Rectal smooth muscle tissue (tissue), 1 donor: Measurements from ENCODE around the gene IFT43.

Experiments used
- H3K27ac ChIP-seq: one replicate; pipeline ENCODE4 v1.7.0; 2013; ENCODE audit warnings: low read depth, low read length, inconsistent platforms
- H3K27me3 ChIP-seq: one replicate; pipeline ENCODE4 v1.7.0; 2013; ENCODE audit warnings: low read length; ENCODE audit not compliant: control insufficient read depth, insufficient read depth
- H3K36me3 ChIP-seq: one replicate; pipeline ENCODE4 v1.7.0; 2013; ENCODE audit warnings: low read length; ENCODE audit not compliant: control insufficient read depth, insufficient read depth
- H3K4me1 ChIP-seq: one replicate; pipeline ENCODE4 v1.7.0; 2013; ENCODE audit warnings: low read length; ENCODE audit not compliant: control insufficient read depth, insufficient read depth
- H3K4me3 ChIP-seq: one replicate; pipeline ENCODE4 v1.7.0; 2013; ENCODE audit warnings: low read length
- H3K9ac ChIP-seq: one replicate; pipeline ENCODE4 v1.7.0; 2013; ENCODE audit warnings: low read length

The IFT43 gene

DNA sequence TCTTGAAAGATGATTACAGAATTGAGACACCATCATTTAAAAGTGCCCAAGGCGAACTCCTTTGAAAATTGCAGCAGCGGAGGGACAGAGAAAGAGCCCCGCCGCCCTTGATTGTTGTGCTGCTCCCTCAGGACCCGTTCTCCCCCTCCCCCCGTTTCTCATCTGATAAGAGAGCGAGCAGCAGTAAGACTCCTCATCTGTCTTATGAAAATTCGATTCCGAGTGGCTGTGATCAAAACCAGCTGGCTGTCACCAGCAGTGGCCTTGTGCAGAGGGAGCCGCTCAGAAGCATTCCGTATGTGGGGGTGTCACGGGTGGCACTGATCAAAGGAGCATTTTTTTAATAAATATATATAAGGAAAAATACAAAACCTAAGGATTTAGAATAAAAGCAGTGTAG lies 88.2 kb downstream of the IFT43 start:
- no peaks in the 10 kb centered on the region for H3K27me3 ChIP-seq
- H3K4me1 ChIP-seq, result no peaks in the 10 kb centered on the region
- no peak overlapping the region for H3K9ac ChIP-seq
- H3K36me3 ChIP-seq, result peaks cover 3% of the 10 kb centered on the region
- no peak overlapping the region for H3K27ac ChIP-seq
- H3K4me3 ChIP-seq, result no peak overlapping the region

DNA sequence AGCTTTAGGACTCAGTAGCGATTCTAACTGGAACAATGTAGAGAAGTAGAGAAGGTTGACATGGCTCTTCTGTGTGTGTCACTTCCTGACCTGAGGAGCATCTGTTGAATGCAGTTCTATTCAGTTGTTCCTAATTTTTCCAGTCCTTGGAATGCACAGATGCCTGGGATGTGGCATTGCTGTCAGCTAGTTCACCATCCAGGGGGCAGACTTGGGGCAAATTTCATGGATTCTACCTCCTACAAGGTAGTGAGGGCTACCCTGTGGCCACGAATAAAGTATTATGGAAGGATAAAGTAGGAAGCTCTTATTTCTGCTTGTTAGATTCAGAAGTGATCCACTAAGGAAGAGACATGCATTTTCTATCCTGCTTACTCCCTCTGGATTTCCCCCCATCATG lies 91.8 kb downstream of the IFT43 start:
- Histone ChIP-seq H3K27ac (no peak overlapping the region), H3K36me3 (peaks cover 5% of the 10 kb centered on the region), H3K9ac (no peak overlapping the region), H3K27me3 (no peaks in the 10 kb centered on the region), H3K4me3 (no peak overlapping the region), H3K4me1 (no peaks in the 10 kb centered on the region)

DNA sequence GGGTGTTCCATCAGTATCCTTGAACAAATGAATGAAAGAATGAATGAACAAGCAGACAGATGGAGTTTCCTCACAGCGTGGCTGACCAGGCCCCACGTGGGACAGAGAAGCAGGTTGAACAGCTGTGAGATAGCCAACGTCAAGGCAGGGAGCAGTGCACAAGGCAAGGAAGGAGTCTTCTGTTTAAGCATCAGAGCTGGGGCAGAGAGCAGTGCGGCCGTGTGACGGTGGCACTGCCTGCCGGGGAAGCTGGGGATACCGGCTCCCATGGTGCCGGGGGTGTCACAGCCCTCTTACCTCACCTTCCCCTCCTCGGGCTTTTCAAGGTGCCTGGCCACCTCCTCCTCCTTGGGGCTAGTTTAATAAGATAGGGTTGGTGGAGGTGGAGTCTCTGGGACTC lies 92.9 kb downstream of the IFT43 start:
- no peaks in the 10 kb centered on the region for H3K4me1 ChIP-seq

DNA sequence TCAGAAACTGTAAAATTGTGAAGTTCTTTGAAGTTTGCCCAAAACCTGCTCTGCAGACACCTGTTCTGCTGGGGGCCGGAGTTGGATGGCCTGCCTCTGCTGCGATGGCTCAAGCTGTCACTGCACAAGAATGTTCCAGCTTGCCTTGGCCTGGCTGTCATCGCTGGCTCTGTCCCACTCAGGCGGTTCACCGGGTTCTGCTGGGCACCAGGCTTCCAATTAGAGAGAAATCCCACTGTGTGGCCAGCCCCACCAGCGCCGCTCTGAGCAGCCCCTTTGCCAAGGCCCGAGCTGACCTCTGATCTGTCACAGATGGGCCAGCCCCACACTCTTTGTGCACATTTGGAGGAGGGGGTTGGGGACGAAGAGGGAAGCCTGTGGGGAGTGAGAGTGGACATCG lies 94.5 kb downstream of the IFT43 start:
- no peak overlapping the region for H3K4me3 ChIP-seq
- H3K36me3 ChIP-seq, result peaks cover 11% of the 10 kb centered on the region
- H3K4me1 ChIP-seq, result no peaks in the 10 kb centered on the region
- H3K27me3 ChIP-seq, result no peaks in the 10 kb centered on the region
- H3K9ac ChIP-seq, result no peak overlapping the region
- H3K27ac ChIP-seq, result no peak overlapping the region

More for the DNA sequence above, 92.9 kb downstream of the IFT43 start:
- Histone ChIP-seq H3K4me3 (no peak overlapping the region), H3K36me3 (peaks cover 11% of the 10 kb centered on the region), H3K27me3 (no peaks in the 10 kb centered on the region), H3K27ac (no peak overlapping the region), H3K9ac (no peak overlapping the region)

DNA sequence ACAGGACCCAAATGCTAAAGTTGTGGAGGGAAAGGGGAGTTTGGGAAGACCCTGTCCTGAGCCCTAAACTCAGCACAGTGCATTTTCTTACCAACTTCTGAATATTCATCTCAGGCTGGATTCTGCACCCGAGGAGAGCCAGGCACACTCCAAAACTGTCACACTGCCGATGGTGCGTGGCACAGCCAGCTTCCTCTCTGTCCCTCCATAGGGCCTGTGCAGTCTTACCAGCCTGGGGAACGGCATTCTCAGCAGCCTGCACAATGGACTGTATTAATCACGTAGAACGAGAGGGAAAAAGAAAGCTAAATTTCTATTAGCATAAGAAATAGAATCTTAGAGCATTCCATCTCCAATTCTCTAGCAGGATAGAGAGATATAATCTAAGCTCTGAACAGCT lies 94.9 kb downstream of the IFT43 start:
- H3K4me3 ChIP-seq, result no peak overlapping the region
- H3K4me1 ChIP-seq, result no peaks in the 10 kb centered on the region
- no peak overlapping the region for H3K9ac ChIP-seq
- no peaks in the 10 kb centered on the region for H3K27me3 ChIP-seq
- H3K27ac ChIP-seq, result no peak overlapping the region
- H3K36me3 ChIP-seq, result peaks cover 11% of the 10 kb centered on the region

DNA sequence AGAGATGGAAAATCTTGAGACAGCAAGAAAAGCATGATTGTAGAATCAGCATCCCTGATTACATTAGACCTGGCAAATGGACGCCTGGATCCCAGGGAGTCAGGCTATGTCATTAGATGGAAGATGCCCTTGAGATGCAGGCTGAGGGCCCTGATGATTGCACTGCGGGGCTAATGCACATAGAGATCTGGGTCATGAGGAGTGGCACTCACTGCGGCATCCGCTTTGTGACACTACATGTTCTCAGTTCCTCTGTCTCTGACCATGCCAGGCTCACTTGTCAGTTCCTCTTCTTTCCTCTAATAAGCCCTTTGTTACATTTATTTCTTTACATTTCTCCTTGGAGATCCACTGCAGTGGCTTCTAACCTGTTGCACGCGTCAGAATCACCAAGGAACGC lies 96.1 kb downstream of the IFT43 start:
- Histone ChIP-seq H3K27me3 (no peaks in the 10 kb centered on the region), H3K27ac (no peak overlapping the region), H3K9ac (no peak overlapping the region), H3K4me3 (no peak overlapping the region), H3K4me1 (no peaks in the 10 kb centered on the region), H3K36me3 (peaks cover 11% of the 10 kb centered on the region)

DNA sequence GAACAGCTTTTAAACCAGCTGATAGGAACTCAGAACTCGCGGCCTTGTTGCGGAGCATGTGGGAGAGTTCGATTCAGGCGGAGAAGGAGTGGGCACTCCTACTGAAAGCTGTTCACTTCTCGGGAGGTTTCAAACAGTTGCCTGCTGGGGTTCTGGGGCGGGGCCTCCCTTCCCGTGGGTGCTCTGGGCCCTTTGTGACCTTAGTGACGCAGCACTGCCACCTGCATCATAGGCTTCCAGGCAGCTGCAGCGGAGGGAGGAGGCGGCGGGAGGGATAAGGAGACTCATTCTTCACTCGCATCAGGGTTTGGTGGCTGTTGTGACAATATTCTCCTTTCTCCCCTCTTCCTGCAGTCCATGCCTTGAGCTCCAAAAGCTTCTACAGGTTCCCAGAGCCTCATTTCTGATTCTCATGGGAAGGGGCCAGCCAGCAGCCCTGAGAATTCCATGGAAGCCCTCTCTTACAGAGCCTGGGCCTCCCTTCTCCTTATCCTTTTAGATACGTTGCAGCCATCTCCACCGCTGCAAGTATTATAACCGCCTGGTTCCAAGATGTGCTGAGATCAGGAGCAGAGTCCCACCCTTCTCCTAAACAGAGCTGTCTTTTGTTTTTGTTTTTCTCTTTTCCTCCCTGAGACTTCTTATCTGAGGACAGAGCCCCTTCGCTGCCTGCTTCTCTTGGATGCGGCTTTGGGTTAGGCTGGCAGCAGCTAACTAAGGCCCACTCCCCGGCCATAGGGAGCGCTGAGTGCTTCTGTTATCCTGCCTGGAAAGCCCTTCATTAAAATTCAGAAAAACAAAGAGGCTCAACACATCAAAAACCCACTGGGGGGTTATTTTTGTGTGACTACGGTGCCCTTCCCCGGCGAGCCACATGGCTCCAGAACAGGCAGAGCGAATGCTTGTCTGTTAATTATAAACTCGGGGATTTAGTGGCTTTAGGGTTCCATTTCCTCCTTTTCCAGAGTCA lies 98.5 kb downstream of the IFT43 start:
- Histone ChIP-seq H3K27me3 (no peaks in the 10 kb centered on the region), H3K27ac (no peak overlapping the region), H3K4me3 (no peak overlapping the region), H3K9ac (no peak overlapping the region), H3K4me1 (no peaks in the 10 kb centered on the region), H3K36me3 (peaks cover 8% of the 10 kb centered on the region)

DNA sequence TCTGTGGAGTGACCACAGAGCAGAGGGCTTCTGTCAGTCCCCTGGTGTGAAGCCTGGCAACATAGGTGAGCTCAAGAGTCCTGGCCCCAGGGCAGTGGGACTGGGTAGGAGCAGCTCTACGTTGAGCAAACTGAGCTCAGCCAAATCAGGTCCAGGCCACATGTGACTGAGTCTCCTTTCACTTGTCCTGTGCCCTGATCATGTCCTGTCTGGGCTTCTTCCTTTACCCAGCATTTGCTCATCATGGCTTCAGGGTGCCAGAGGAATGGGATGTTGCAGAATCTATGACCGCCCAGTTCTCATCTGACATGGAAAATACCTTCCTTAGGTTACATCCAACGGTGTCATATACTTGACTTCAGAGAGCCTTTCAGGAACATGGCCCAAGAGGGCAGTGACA lies 99.8 kb downstream of the IFT43 start:
- Histone ChIP-seq H3K4me3 (no peak overlapping the region), H3K9ac (no peak overlapping the region), H3K27me3 (no peaks in the 10 kb centered on the region), H3K27ac (no peak overlapping the region), H3K36me3 (peaks cover 8% of the 10 kb centered on the region), H3K4me1 (no peaks in the 10 kb centered on the region)

DNA sequence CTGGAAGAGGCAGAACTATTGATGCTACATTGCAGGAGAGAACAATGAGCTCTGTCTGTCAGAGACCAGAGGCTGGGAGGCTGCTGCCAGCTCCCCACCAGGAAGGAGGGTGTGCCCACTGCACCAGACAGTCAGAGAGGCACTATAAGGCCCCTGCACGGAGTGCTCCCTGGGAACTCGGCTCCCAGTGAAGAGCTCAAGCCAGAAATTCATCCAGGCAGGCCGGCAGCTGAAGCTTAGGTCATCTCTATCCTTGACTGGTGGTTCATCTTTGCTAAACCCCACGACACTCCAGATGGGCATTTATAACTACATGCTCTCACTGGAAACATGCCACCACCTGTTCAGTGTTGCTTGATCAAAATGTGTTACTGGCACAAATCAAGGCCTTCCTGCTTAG lies 101.1 kb downstream of the IFT43 start:
- Histone ChIP-seq H3K27ac (no peak overlapping the region), H3K4me1 (no peaks in the 10 kb centered on the region), H3K4me3 (no peak overlapping the region), H3K36me3 (peaks cover 8% of the 10 kb centered on the region), H3K9ac (no peak overlapping the region), H3K27me3 (no peaks in the 10 kb centered on the region)

DNA sequence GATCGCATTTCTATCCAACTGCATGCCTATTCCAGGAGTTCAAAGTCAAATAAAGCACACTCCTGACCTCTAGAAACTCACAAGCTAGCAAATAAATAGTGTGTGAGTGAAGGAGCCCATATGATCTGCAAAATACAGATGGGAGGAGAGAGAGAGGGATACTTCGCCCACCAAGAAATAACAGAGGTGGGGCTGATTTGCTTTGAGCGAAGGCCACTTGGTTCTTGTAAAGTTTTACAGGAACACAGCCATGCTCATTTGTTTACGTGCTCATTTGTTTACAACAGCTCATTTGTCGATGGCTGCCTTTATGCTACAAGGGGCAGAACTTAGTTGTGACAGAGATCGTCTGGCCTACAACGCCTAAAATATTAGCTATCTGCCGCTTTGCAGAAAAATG lies 102.8 kb downstream of the IFT43 start:
- Histone ChIP-seq H3K27ac (no peak overlapping the region), H3K4me1 (no peaks in the 10 kb centered on the region), H3K36me3 (no peaks in the 10 kb centered on the region)

DNA sequence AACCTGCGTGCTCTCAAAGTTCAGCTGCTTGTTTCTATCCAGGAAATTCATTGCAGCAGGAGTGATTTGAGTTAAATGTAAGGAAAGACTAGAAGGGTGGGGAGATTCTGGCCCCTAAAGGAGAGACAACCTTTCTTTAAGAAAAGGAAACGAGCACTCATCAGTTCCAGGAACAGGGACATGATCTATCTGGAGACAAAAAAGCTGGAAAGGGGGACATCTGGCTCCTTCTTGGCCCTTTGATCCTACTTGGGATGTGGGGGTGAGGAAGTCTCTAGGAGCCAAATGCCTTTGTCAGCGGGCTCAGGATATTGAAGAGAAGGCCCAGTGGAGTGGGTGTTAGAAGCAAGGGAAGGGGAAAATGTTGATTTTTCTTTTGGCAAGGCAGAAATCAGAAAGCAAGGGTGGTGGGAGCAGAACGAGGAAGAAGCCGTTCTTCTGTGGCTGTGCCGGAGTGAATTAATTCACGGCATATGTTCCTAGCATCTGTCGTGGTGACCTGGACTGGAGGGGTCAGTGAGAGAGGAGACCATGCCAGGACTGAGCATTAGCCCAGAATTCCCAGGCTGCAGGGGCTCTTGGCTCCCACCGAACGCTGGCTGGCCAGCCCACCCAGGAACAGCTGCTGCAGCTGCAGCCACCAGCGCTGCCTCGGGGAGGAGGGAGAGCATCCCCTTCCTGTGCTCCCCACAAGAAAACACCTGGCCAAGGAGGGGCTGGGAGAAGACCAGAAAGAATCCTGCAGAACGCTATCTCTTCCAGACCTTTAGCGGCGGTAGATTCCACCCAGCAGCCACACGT lies 103.4 kb downstream of the IFT43 start:
- H3K27me3 ChIP-seq, result no peaks in the 10 kb centered on the region
- H3K27ac ChIP-seq, result no peak overlapping the region
- H3K9ac ChIP-seq, result no peak overlapping the region
- H3K4me3 ChIP-seq, result no peak overlapping the region
- H3K4me1 ChIP-seq, result no peaks in the 10 kb centered on the region
- H3K36me3 ChIP-seq, result no peaks in the 10 kb centered on the region

More for the DNA sequence above, 102.8 kb downstream of the IFT43 start:
- Histone ChIP-seq H3K4me3 (no peak overlapping the region), H3K9ac (no peak overlapping the region), H3K27me3 (no peaks in the 10 kb centered on the region)

DNA sequence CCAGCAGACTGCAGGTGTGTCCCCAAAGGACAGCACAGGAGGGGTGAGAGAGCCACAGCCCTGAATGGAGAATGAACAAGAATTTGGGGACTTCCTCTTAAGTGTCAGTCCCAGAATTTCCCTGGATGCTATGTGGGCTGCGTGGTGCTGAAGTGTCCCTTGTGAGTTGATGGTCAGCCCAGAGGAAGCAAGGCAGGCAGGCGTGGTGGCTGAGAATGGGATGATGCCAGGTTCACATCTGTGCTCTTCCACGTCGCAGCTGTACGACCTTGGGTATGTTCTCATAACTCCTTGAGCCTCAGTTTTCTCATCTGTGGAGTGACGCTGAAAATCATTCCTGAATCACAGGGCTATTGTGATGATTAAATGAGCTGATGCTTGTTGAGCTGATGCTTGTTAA lies 104.0 kb downstream of the IFT43 start:
- Histone ChIP-seq H3K4me1 (no peaks in the 10 kb centered on the region), H3K36me3 (no peaks in the 10 kb centered on the region), H3K27ac (no peak overlapping the region)

More for the DNA sequence above, 104.0 kb downstream of the IFT43 start:
- Histone ChIP-seq H3K4me3 (no peak overlapping the region), H3K27me3 (no peaks in the 10 kb centered on the region), H3K9ac (no peak overlapping the region)
